H1 (cell line): Measurements from ENCODE around the gene FOXN1.

Source experiments
- ATF3 ChIP-seq: IDR thresholded peaks from 2 replicates; pipeline ENCODE4 v1.6.1; 2011; ENCODE audit warnings: low read depth, mild to moderate bottlenecking, low read length; ENCODE audit not compliant: insufficient read depth
- CTCF ChIP-seq, 3 experiments: IDR thresholded peaks; 1 replicate in 2 of 3; 2 replicates in 1 of 3; pipeline versions ENCODE4 v1.5.1 to v1.6.1; 2011; ENCODE audit warnings: low read length in 3 of 3, mild to moderate bottlenecking in 3 of 3, inconsistent platforms in 2 of 3, low read depth in 1 of 3, moderate library complexity in 1 of 3; ENCODE audit not compliant: insufficient read depth in 1 of 3; ENCODE audit errors: control extremely low read depth in 1 of 3
- EZH2 ChIP-seq: fragments of 200-600 bp; sonication (generic); IDR thresholded peaks from 2 replicates; pipeline ENCODE4 v1.7.1; 2012; ENCODE audit warnings: low read depth, mild to moderate bottlenecking, moderate library complexity, low read length, inconsistent platforms; ENCODE audit not compliant: severe bottlenecking
- SAP30 ChIP-seq: fragments of 300-600 bp; sonication (generic); IDR thresholded peaks from 2 replicates; pipeline ENCODE4 v1.7.1; 2012; ENCODE audit warnings: low read length, moderate library complexity, mild to moderate bottlenecking, inconsistent platforms; ENCODE audit not compliant: insufficient read depth, insufficient replicate concordance

GRCh38 chr17:28550858-28551257 is 44.7 kb downstream of the FOXN1 start:
- no peak for TF ChIP-seq ATF3
- TF ChIP-seq SAP30 = no peak
- no peak for TF ChIP-seq CTCF (IDR thresholded peaks at IDR 0.05; ENCODE audit: control extremely low read depth in 1 of 3, insufficient read depth in 1 of 3, low read depth in 1 of 3, low read length in 3 of 3)
- no peak for TF ChIP-seq EZH2
